ENCODE measurements around the gene DNAJC5. TPM values are rescaled to one million over a fixed set of nuclear protein-coding genes. Genes with fewer than 3 reads are reported as not detected.
A peak's percentile ranks its signal among the peaks of the same experiment; 100 is the strongest.

DNAJC5 gene
- total RNA-seq, 1 experiment from 2014 or later, result 28.5 TPM

- TF ChIP-seq ERG (CRISPR knock-in tag; IDR thresholded peaks at IDR 0.05), result no peak
Observed at GRCh38 chr20:63952769-63953168, 57.8 kb downstream of the DNAJC5 start (continued).

- CTCF ChIA-PET, result interaction anchor here (1.5 to 3.3 kb wide), 3 partner anchors 20 to 111 kb away, joined by 3 to 14 read pairs (median 6); no protein-coding TSS in a partner anchor
- H3K27me3 Mint-ChIP-seq (ENCODE audit: low read depth), result no peaks in the 10 kb centered on the region
- no peaks in the 10 kb centered on the region; the same call in 1 of the 2 replicates for H3K36me3 Mint-ChIP-seq
- H3K27ac Mint-ChIP-seq, result peak overlapping the region; percentile 86
- no peak for DNase-seq (ENCODE audit: low spot score)
- H3K9me3 Mint-ChIP-seq, result no peaks in the 10 kb centered on the region
- peak overlapping the region; percentile 79 for H3K4me3 Mint-ChIP-seq
- POLR2A ChIA-PET, result interaction anchor here (0.5 to 0.6 kb wide), 2 partner anchors 105 to 227 kb away, joined by 3 read pairs; no protein-coding TSS in a partner anchor
- TF ChIP-seq PREB (CRISPR knock-in tag; IDR thresholded peaks at IDR 0.05; ENCODE audit: borderline replicate concordance) (no peak), IRF2 (CRISPR knock-in tag; IDR thresholded peaks at IDR 0.05; ENCODE audit: borderline replicate concordance, low read depth) (no peak), TP53 (CRISPR knock-in tag; IDR thresholded peaks at IDR 0.05) (no peak), MYBL2 (CRISPR knock-in tag; IDR thresholded peaks at IDR 0.05) (no peak), RORB (CRISPR knock-in tag; IDR thresholded peaks at IDR 0.05) (no peak), IRF1 (CRISPR knock-in tag; IDR thresholded peaks at IDR 0.05) (no peak), ZNF232 (CRISPR knock-in tag; IDR thresholded peaks at IDR 0.05) (no peak), FOXP4 (CRISPR knock-in tag; IDR thresholded peaks at IDR 0.05) (no peak), SP1 (CRISPR knock-in tag; conservative IDR thresholded peaks at IDR 0.05) (no peak), NR2C2 (CRISPR knock-in tag; IDR thresholded peaks at IDR 0.05) (no peak), E2F1 (CRISPR knock-in tag; IDR thresholded peaks at IDR 0.05) (no peak), PRRX2 (CRISPR knock-in tag; IDR thresholded peaks at IDR 0.05) (no peak), STAT6 (CRISPR knock-in tag; conservative IDR thresholded peaks at IDR 0.05; ENCODE audit: low read depth) (no peak), ETV6 (CRISPR knock-in tag; IDR thresholded peaks at IDR 0.05) (no peak), ATF3 (CRISPR knock-in tag; conservative IDR thresholded peaks at IDR 0.05) (no peak), KAT7 (CRISPR knock-in tag; IDR thresholded peaks at IDR 0.05; ENCODE audit: borderline replicate concordance) (no peak), HMGXB4 (CRISPR knock-in tag; IDR thresholded peaks at IDR 0.05) (no peak), CDX4 (CRISPR knock-in tag; IDR thresholded peaks at IDR 0.05; ENCODE audit: borderline replicate concordance) (no peak), CBFB (CRISPR knock-in tag; IDR thresholded peaks at IDR 0.05; ENCODE audit: low read depth) (no peak), SMAD4 (CRISPR knock-in tag; IDR thresholded peaks at IDR 0.05) (no peak)
- no peak for ATAC-seq
- H3K4me1 Mint-ChIP-seq, result peaks cover 27% of the 10 kb centered on the region
Observed at GRCh38 chr20:63953764-63954429, 59.0 kb downstream of the DNAJC5 start.
